IMR-90 (cell line): Measurements from ENCODE around the gene RENBP. TPM values are rescaled to one million over a fixed set of nuclear protein-coding genes. Genes with fewer than 3 reads are reported as not detected.

Source experiments
- ATAC-seq: fragments of 200-7000 bp; cut with Tn5 transposase; 2 replicates; pipeline ENCODE4 v1.9.1; 2020; ENCODE audit warnings: low read depth, mild to moderate bottlenecking, moderate library complexity
- BruUV-seq: library from RNA; stranded (reverse); fragments of 400-500 nt; replicated peaks from 2 replicates; lab custom pipeline; 2021; lab: Mats Ljungman, UMichigan
- CTCF ChIA-PET: fragments of 300-600 bp; formaldehyde crosslinking; extraction: SDS; loops from one replicate; lab custom pipeline; 2021; ENCODE audit warnings: antibody characterized with exemption; lab: Yijun Ruan, JAX
- POLR2A ChIA-PET: fragments of 300-600 bp; sonication (Branson Sonifier 250); formaldehyde crosslinking; loops from one replicate; lab custom pipeline; 2022; ENCODE audit warnings: antibody characterized with exemption; ENCODE audit not compliant: unreplicated experiment; lab: Charles Lee
- DNase-seq: peaks from one replicate; pipeline ENCODE4 v3.0.0; 2013
- H2AFZ ChIP-seq: replicated peaks from 2 replicates; pipeline ENCODE3; 2013; ENCODE audit warnings: low read length, mild to moderate bottlenecking; ENCODE audit not compliant: poor library complexity
- H2AK5ac ChIP-seq: 2 replicates; pipeline ENCODE4 v1.6.1; 2013; ENCODE audit warnings: low read depth, low read length, inconsistent platforms
- H2AK9ac ChIP-seq: replicated peaks from 2 replicates; pipeline ENCODE3; 2013; ENCODE audit warnings: mild to moderate bottlenecking, low read depth, low read length, moderate library complexity; ENCODE audit not compliant: poor library complexity
- H2BK120ac ChIP-seq: 2 replicates; pipeline ENCODE4 v1.6.1; 2013; ENCODE audit warnings: low read depth, low read length, inconsistent platforms
- H2BK15ac ChIP-seq: 3 replicates; pipeline ENCODE4 v1.6.1; 2013; ENCODE audit warnings: low read depth, low read length, inconsistent platforms
- H2BK20ac ChIP-seq: 2 replicates; pipeline ENCODE4 v1.6.1; 2013; ENCODE audit warnings: low read depth, mild to moderate bottlenecking, inconsistent platforms, low read length, moderate library complexity
- H2BK5ac ChIP-seq: 2 replicates; pipeline ENCODE4 v1.6.1; 2013; ENCODE audit warnings: mild to moderate bottlenecking, low read depth, low read length, inconsistent platforms; ENCODE audit not compliant: poor library complexity, severe bottlenecking
- H3K14ac ChIP-seq: replicated peaks from 2 replicates; pipeline ENCODE4 v1.6.1; 2013; ENCODE audit warnings: low read depth, low read length, inconsistent platforms
- H3K18ac ChIP-seq: 2 replicates; pipeline ENCODE4 v1.6.1; 2013; ENCODE audit warnings: low read depth, low read length, control low read depth
- H3K23ac ChIP-seq: 2 replicates; pipeline ENCODE4 v1.6.1; 2013; ENCODE audit warnings: low read depth, low read length, inconsistent platforms
- H3K27ac ChIP-seq: 2 replicates; pipeline ENCODE4 v1.5.1; 2013; ENCODE audit warnings: mild to moderate bottlenecking, control low read depth, low read length; ENCODE audit not compliant: insufficient read depth
- H3K27me3 ChIP-seq: 2 replicates; pipeline ENCODE4 v1.6.1; 2013; ENCODE audit warnings: low read length; ENCODE audit not compliant: control insufficient read depth, insufficient read depth
- H3K36me3 ChIP-seq: 2 replicates; pipeline ENCODE4 v1.6.1; 2013; ENCODE audit warnings: low read length, mixed read lengths; ENCODE audit not compliant: control insufficient read depth, insufficient read depth
- H3K4ac ChIP-seq: 2 replicates; pipeline ENCODE4 v1.6.1; 2013; ENCODE audit warnings: low read depth, low read length, inconsistent platforms
- H3K4me1 ChIP-seq: 2 replicates; pipeline ENCODE4 v1.6.1; 2013; ENCODE audit warnings: low read length, mixed read lengths; ENCODE audit not compliant: control insufficient read depth, insufficient read depth
- H3K4me2 ChIP-seq: 2 replicates; pipeline ENCODE4 v1.6.1; 2013; ENCODE audit warnings: low read depth, mild to moderate bottlenecking, control low read depth, low read length, moderate library complexity
- H3K4me3 ChIP-seq: 2 replicates; pipeline ENCODE4 v1.5.1; 2013; ENCODE audit warnings: low read depth, mild to moderate bottlenecking, control low read depth, low read length, moderate library complexity; ENCODE audit not compliant: insufficient read depth
- H3K56ac ChIP-seq: 2 replicates; pipeline ENCODE4 v1.6.1; 2013; ENCODE audit warnings: low read length, inconsistent platforms; ENCODE audit not compliant: insufficient read depth; ENCODE audit errors: extremely low read depth
- H3K79me1 ChIP-seq, 2 experiments: 2 replicates each; pipeline ENCODE4 v1.6.1; 2013; ENCODE audit warnings: low read length in 2 of 2, inconsistent platforms in 1 of 2, low read depth in 1 of 2
- H3K9ac ChIP-seq: 2 replicates; pipeline ENCODE4 v1.6.1; 2013; ENCODE audit warnings: low read depth, low read length, control low read depth
- H3K9me1 ChIP-seq: 2 replicates; pipeline ENCODE4 v1.6.1; 2013; ENCODE audit warnings: low read length, inconsistent platforms; ENCODE audit not compliant: insufficient read depth
- H3K9me3 ChIP-seq: 2 replicates; pipeline ENCODE4 v1.6.1; 2013; ENCODE audit warnings: low read length; ENCODE audit not compliant: control insufficient read depth, insufficient read depth
- H4K20me1 ChIP-seq: 2 replicates; pipeline ENCODE4 v1.6.1; 2013; ENCODE audit warnings: low read length, inconsistent platforms; ENCODE audit not compliant: insufficient read depth
- H4K5ac ChIP-seq: 2 replicates; pipeline ENCODE4 v1.6.1; 2013; ENCODE audit warnings: mild to moderate bottlenecking, low read depth, low read length, control low read depth
- H4K8ac ChIP-seq, 2 experiments: 2 replicates each; pipeline ENCODE4 v1.6.1; 2013; ENCODE audit warnings: low read depth in 2 of 2, low read length in 2 of 2, control low read depth in 1 of 2, inconsistent platforms in 1 of 2
- H4K91ac ChIP-seq: 2 replicates; pipeline ENCODE4 v1.6.1; 2013; ENCODE audit warnings: low read depth, low read length, inconsistent platforms; ENCODE audit not compliant: insufficient read depth
- BHLHE40 ChIP-seq: fragments of 150-350 bp; IDR thresholded peaks from 2 replicates; pipeline ENCODE4 v1.6.1; 2016; ENCODE audit warnings: mild to moderate bottlenecking, low read depth, low read length
- CEBPB ChIP-seq: IDR thresholded peaks from 2 replicates; pipeline ENCODE4 v1.6.1; 2012; ENCODE audit warnings: low read depth, low read length, improper control_type of control experiment
- FOS ChIP-seq: fragments of 150-350 bp; IDR thresholded peaks from 2 replicates; pipeline ENCODE4 v1.6.1; 2016; ENCODE audit warnings: low read depth, low read length
- MAZ ChIP-seq: IDR thresholded peaks from 2 replicates; pipeline ENCODE4 v1.6.1; 2012; ENCODE audit warnings: low read depth, mild to moderate bottlenecking, low read length, improper control_type of control experiment, moderate library complexity, borderline replicate concordance
- RCOR1 ChIP-seq: IDR thresholded peaks from 2 replicates; pipeline ENCODE4 v1.6.1; 2012; ENCODE audit warnings: mild to moderate bottlenecking, low read length, improper control_type of control experiment; ENCODE audit not compliant: insufficient replicate concordance
- WGBS, 2 experiments: methylation state at CpG; one replicate each; pipeline versions ENCODE4 v1.1.5 to v1.1.7; 2013; ENCODE audit warnings: missing lambda C conversion rate in 2 of 2; ENCODE audit not compliant: insufficient read length in 1 of 2; ENCODE audit errors: extremely low coverage in 2 of 2; 5-methylcytosine and 5-hydroxymethylcytosine counted together
- dilution Hi-C: fragments of 300-500 bp; cut with HindIII; formaldehyde crosslinking; loops from one replicate; pipeline ENCODE4 v1.14.3; 2018; ENCODE audit warnings: low sequenced_read_pairs; ENCODE audit not compliant: unreplicated experiment
- in situ Hi-C: fragments of 300-500 bp; cut with MboI; formaldehyde crosslinking; loops from 3 replicates; pipeline ENCODE4 v1.14.3; 2019; ENCODE audit warnings: low sequenced_read_pairs, inconsistent platforms, mixed read lengths
- intact Hi-C: fragments of 100-400 bp; cut with micrococcal nuclease; formaldehyde crosslinking; loops from 2 replicates; pipeline ENCODE4 v1.10.0; 2022
- polyA plus RNA-seq, 3 experiments: library from polyadenylated mRNA; depleted of rRNA; stranded (reverse); fragments of >200 nt; gene quantifications; 2 replicates each; pipeline ENCODE4 v1.2.3, GENCODE V29; 2012; ENCODE audit warnings: low replicate concordance in 1 of 3
- total RNA-seq: library from RNA; depleted of rRNA; stranded (reverse); fragments of >200 nt; gene quantifications from 2 replicates; pipeline ENCODE4 v1.2.3, GENCODE V29; 2012

RENBP gene
- total and polyA plus RNA-seq, 2 of the 4 experiments (the other 2 are of a cell fraction): 0.15 to 0.18 TPM

- intact Hi-C loops: loop anchor here (2.0 kb wide), 1 partner anchor 72 kb away; no protein-coding TSS in a partner anchor
- Histone ChIP-seq H4K5ac (no peak overlapping the region), H3K36me3 (no peaks in the 10 kb centered on the region), H3K23ac (no peak overlapping the region), H3K27me3 (peaks cover 8% of the 10 kb centered on the region), H3K4ac (peak overlapping the region; percentile 81), H3K79me1 (no peaks in the 10 kb centered on the region), H3K9me3 (peaks cover 3% of the 10 kb centered on the region; the same call in 1 of the 2 replicates), H3K9me1 (peaks cover 4% of the 10 kb centered on the region), H4K8ac (peak overlapping the region; percentile 63 to 69; a peak in 3 of 4 replicates), H4K91ac (peak overlapping the region; percentile 11; the same call in 1 of the 2 replicates), H2AK5ac (peak overlapping the region; percentile 97), H2BK20ac (peak overlapping the region; percentile 43; the same call in 1 of the 2 replicates), H4K20me1 (no peaks in the 10 kb centered on the region; the same call in 1 of the 2 replicates), H3K4me1 (peaks cover 9% of the 10 kb centered on the region; the same call in 1 of the 2 replicates), H2BK15ac (peak overlapping the region; percentile 80; the same call in 2 of the 3 replicates), H3K4me2 (peak overlapping the region; percentile 36), H2BK5ac (peak overlapping the region; percentile 74), H2AFZ (peak overlapping the region; percentile 56), H3K4me3 (no peak overlapping the region), H3K9ac (peak overlapping the region; percentile 30; the same call in 1 of the 2 replicates), H3K27ac (peak overlapping the region; percentile 7; the same call in 1 of the 2 replicates), H3K56ac (no peak overlapping the region), H2BK120ac (peak overlapping the region; percentile 74), H3K14ac (peak overlapping the region; percentile 63), H2AK9ac (no peak overlapping the region), H3K18ac (no peak overlapping the region; the same call in 1 of the 2 replicates)
- 0 out of 2 replicates have a peak, but pooled peaks have one; percentile 28 for TF ChIP-seq FOS
- no peak for TF ChIP-seq RCOR1
- peak; percentile 52; the same call in 1 of the 2 replicates for TF ChIP-seq MAZ
- TF ChIP-seq BHLHE40: peak; percentile 96
- TF ChIP-seq CEBPB: peak; percentile 81
- BruUV-seq: no TSS peak
- peak; percentile 87 for DNase-seq
- ATAC-seq: peak; percentile 96
- in situ Hi-C loops: loop anchor here (25.0 kb wide), 1 partner anchor 939 kb away; no protein-coding TSS in a partner anchor
- dilution Hi-C loops: no loop called here
- CTCF ChIA-PET: no interaction called here
- WGBS, 2 experiments: 54 to 100% methylated on average over 1 to 9 of the region's 26 CpGs
- POLR2A ChIA-PET: interaction anchor here (0.5 kb wide), 1 partner anchor 63 kb away, joined by 3 read pairs; no protein-coding TSS in a partner anchor
Measured at GRCh38 chrX:153900831-153901752, 43.4 kb downstream of the RENBP start.
